Mesendoderm (in vitro differentiated cells): ENCODE measurements around the gene GRAMD1A.

ENCODE experiments used
- DNase-seq: peaks from one replicate; pipeline ENCODE4 v3.0.0; 2013
- H2AK5ac ChIP-seq: 2 replicates; pipeline ENCODE4 v1.6.1; 2013; ENCODE audit warnings: low read length, inconsistent platforms
- H2BK120ac ChIP-seq: 2 replicates; pipeline ENCODE4 v1.6.1; 2013; ENCODE audit warnings: low read depth, mild to moderate bottlenecking, low read length, moderate library complexity, mixed read lengths
- H2BK15ac ChIP-seq: replicated peaks from 2 replicates; pipeline ENCODE4 v1.6.1; 2013; ENCODE audit warnings: low read depth, mild to moderate bottlenecking, moderate library complexity
- H2BK5ac ChIP-seq: 2 replicates; pipeline ENCODE4 v1.6.1; 2013; ENCODE audit warnings: low read length, inconsistent platforms
- H3K18ac ChIP-seq: 2 replicates; pipeline ENCODE4 v1.6.1; 2013; ENCODE audit warnings: mild to moderate bottlenecking, low read length, mixed read lengths
- H3K23ac ChIP-seq: one replicate; pipeline ENCODE4 v1.6.1; 2013; ENCODE audit warnings: low read length
- H3K27ac ChIP-seq: 2 replicates; pipeline ENCODE4 v1.5.1; 2013; ENCODE audit warnings: low read depth, mild to moderate bottlenecking, inconsistent platforms, low read length, moderate library complexity
- H3K27me3 ChIP-seq: 2 replicates; pipeline ENCODE4 v1.6.1; 2013; ENCODE audit warnings: low read length, control low read depth, mild to moderate bottlenecking, inconsistent platforms; ENCODE audit not compliant: insufficient read depth, poor library complexity
- H3K36me3 ChIP-seq: 2 replicates; pipeline ENCODE4 v1.6.1; 2013; ENCODE audit warnings: low read length, inconsistent platforms; ENCODE audit not compliant: control insufficient read depth, insufficient read depth
- H3K4ac ChIP-seq: one replicate; pipeline ENCODE4 v1.6.1; 2013; ENCODE audit warnings: low read depth, mild to moderate bottlenecking, low read length, moderate library complexity
- H3K4me1 ChIP-seq: 2 replicates; pipeline ENCODE4 v1.6.1; 2013; ENCODE audit warnings: low read depth, low read length, inconsistent platforms; ENCODE audit not compliant: control insufficient read depth
- H3K4me2 ChIP-seq: 2 replicates; pipeline ENCODE4 v1.6.1; 2013; ENCODE audit warnings: low read length
- H3K4me3 ChIP-seq: 2 replicates; pipeline ENCODE4 v1.5.1; 2013; ENCODE audit warnings: mild to moderate bottlenecking, low read length
- H3K56ac ChIP-seq: one replicate; pipeline ENCODE4 v1.6.1; 2013; ENCODE audit warnings: low read length
- H3K79me1 ChIP-seq: 2 replicates; pipeline ENCODE4 v1.6.1; 2013; ENCODE audit warnings: low read length, inconsistent platforms
- H3K79me2 ChIP-seq: 2 replicates; pipeline ENCODE4 v1.6.1; 2013; ENCODE audit warnings: mild to moderate bottlenecking, low read length; ENCODE audit not compliant: control insufficient read depth, insufficient read depth
- H3K9ac ChIP-seq: 2 replicates; pipeline ENCODE4 v1.6.1; 2013; ENCODE audit warnings: low read length, inconsistent platforms
- H4K5ac ChIP-seq: one replicate; pipeline ENCODE4 v1.6.1; 2013; ENCODE audit warnings: low read length
- H4K8ac ChIP-seq: one replicate; pipeline ENCODE4 v1.6.1; 2013; ENCODE audit warnings: low read depth, mild to moderate bottlenecking, control low read depth, low read length, moderate library complexity
- WGBS: extraction: QIAGEN DNeasy Blood & Tissue Kit; methylation state at CpG from one replicate; pipeline ENCODE4 v1.1.7; 2013; ENCODE audit warnings: low lambda C conversion rate, missing lambda C conversion rate; ENCODE audit not compliant: insufficient coverage; ENCODE audit errors: extremely low coverage; 5-methylcytosine and 5-hydroxymethylcytosine counted together

GRAMD1A gene

GRCh38 chr19:34984287-34984686 lies 15.8 kb upstream of the GRAMD1A start:
- Histone ChIP-seq H2BK5ac (no peak overlapping the region), H3K4me3 (no peak overlapping the region), H3K18ac (no peak overlapping the region), H3K9ac (no peak overlapping the region), H3K4me1 (peaks cover 2% of the 10 kb centered on the region), H3K56ac (no peak overlapping the region), H4K8ac (no peak overlapping the region), H2BK120ac (no peak overlapping the region), H3K36me3 (no peaks in the 10 kb centered on the region), H3K79me1 (no peaks in the 10 kb centered on the region), H4K5ac (no peak overlapping the region), H2BK15ac (no peak overlapping the region), H2AK5ac (no peak overlapping the region), H3K27ac (no peak overlapping the region), H3K4me2 (no peak overlapping the region), H3K27me3 (no peaks in the 10 kb centered on the region), H3K79me2 (no peaks in the 10 kb centered on the region), H3K4ac (no peak overlapping the region), H3K23ac (no peak overlapping the region)
- WGBS, result no CpG with 5 or more reads among the region's 3 CpGs
- DNase-seq, result no peak

GRCh38 chr19:34985249-34986022 lies 14.7 kb upstream of the GRAMD1A start:
- H3K4me3 ChIP-seq, result no peak overlapping the region
- no peak overlapping the region for H2BK120ac ChIP-seq
- no CpG with 5 or more reads among the region's 7 CpGs for WGBS
- H3K4me1 ChIP-seq, result peaks cover 2% of the 10 kb centered on the region
- no peak overlapping the region for H3K23ac ChIP-seq
- H2BK15ac ChIP-seq, result no peak overlapping the region
- no peak for DNase-seq
- H3K79me2 ChIP-seq, result no peaks in the 10 kb centered on the region
- H3K4me2 ChIP-seq, result no peak overlapping the region
- no peak overlapping the region for H2BK5ac ChIP-seq
- H3K18ac ChIP-seq, result no peak overlapping the region
- H3K79me1 ChIP-seq, result no peaks in the 10 kb centered on the region
- no peak overlapping the region for H3K27ac ChIP-seq
- H2AK5ac ChIP-seq, result no peak overlapping the region
- no peak overlapping the region for H3K9ac ChIP-seq
- H3K56ac ChIP-seq, result peak overlapping the region; percentile 22
- H3K4ac ChIP-seq, result no peak overlapping the region
- no peaks in the 10 kb centered on the region for H3K27me3 ChIP-seq
- no peak overlapping the region for H4K5ac ChIP-seq
- H4K8ac ChIP-seq, result no peak overlapping the region
- H3K36me3 ChIP-seq, result no peaks in the 10 kb centered on the region

DNA sequence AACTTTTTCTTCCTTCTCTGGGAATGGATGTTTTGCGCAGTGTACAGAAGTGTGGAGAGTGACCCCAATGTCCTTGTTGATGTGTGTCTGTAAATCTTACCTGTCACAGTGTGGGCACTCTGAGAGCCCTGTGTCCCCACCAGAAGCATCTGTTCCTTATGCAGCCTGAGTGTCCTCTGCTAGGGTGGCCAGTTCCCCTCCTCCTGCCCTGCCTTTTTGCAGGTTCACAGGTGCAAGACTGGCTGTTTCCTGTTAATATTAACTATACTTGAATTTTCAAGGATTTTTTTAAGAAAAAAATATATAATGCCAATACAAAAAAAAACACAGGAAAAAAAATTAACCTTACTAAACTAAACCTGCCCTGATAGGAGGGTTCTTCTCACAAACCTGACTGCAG lies 12.0 kb upstream of the GRAMD1A start:
- DNase-seq, result no peak
- H3K79me2 ChIP-seq, result no peaks in the 10 kb centered on the region
- no peak overlapping the region for H2AK5ac ChIP-seq
- no peak overlapping the region for H4K5ac ChIP-seq
- H2BK15ac ChIP-seq, result no peak overlapping the region
- no peak overlapping the region for H3K56ac ChIP-seq
- no peaks in the 10 kb centered on the region for H3K36me3 ChIP-seq
- no CpG with 5 or more reads among the region's 1 CpG for WGBS
- no peak overlapping the region for H3K27ac ChIP-seq
- H3K27me3 ChIP-seq, result no peaks in the 10 kb centered on the region
- H2BK5ac ChIP-seq, result no peak overlapping the region
- H3K4me2 ChIP-seq, result no peak overlapping the region
- no peak overlapping the region for H2BK120ac ChIP-seq
- no peak overlapping the region for H3K23ac ChIP-seq
- no peak overlapping the region for H4K8ac ChIP-seq
- H3K9ac ChIP-seq, result no peak overlapping the region
- H3K79me1 ChIP-seq, result no peaks in the 10 kb centered on the region
- H3K4me1 ChIP-seq, result peaks cover 2% of the 10 kb centered on the region
- no peak overlapping the region for H3K4ac ChIP-seq
- H3K18ac ChIP-seq, result no peak overlapping the region
- H3K4me3 ChIP-seq, result no peak overlapping the region

DNA sequence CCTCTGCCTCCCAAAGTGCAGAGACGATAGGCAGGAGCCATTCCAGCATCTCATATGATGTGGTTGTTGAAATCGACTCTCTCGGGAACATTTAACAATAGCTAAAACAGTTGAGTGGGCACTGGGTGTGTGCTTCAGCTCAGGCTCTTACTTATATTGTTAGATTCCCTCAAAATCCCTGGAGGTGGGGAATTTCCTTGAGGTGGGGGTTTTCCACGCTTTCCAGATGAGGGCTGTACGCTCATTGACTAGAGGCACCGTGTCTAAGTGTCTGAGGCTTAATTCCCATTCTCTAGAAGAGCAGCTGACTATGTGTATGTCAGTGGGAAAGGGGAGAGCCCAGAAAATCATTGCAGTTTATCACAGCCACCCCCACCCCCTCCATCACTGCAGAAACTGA lies 10.8 kb upstream of the GRAMD1A start:
- Histone ChIP-seq H2AK5ac (no peak overlapping the region), H3K4me2 (no peak overlapping the region), H3K79me2 (no peaks in the 10 kb centered on the region), H3K4ac (no peak overlapping the region), H3K36me3 (no peaks in the 10 kb centered on the region), H2BK120ac (no peak overlapping the region), H3K18ac (no peak overlapping the region), H4K5ac (no peak overlapping the region), H3K4me1 (peaks cover 2% of the 10 kb centered on the region), H4K8ac (no peak overlapping the region), H3K27me3 (no peaks in the 10 kb centered on the region), H2BK5ac (no peak overlapping the region), H3K79me1 (no peaks in the 10 kb centered on the region), H3K27ac (no peak overlapping the region), H3K4me3 (no peak overlapping the region), H3K56ac (no peak overlapping the region), H3K9ac (no peak overlapping the region), H3K23ac (no peak overlapping the region), H2BK15ac (no peak overlapping the region)
- DNase-seq, result no peak
- no CpG with 5 or more reads among the region's 6 CpGs for WGBS

DNA sequence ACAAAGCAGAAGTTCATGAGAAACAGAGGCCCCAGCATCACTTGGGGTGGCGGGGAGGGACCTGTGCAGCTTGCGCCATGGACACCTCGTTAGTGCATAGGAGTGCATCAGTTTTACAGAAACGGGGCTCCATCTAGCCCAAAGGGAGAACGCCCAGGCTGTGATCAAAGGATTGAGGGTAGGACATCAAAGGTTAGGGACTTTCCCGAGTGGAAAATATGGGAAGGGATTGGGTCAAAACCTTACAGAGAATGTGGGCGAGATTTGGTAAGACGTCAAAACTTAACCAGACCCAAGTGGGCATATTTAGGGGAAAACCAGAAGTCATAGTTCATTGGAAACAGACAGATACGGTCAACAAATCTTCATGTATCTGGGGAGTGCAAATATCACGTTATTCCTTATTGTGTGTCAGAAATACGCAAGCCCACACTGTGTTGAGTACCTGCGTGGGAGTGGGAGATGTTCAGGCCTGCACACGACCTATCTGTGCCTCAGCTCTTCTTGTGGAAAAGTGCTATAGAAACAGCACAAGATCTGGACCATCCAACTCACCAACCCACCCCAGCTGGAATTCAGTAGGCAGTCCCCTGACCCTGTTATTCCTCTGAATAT lies 9.4 kb upstream of the GRAMD1A start:
- Histone ChIP-seq H3K79me1 (no peaks in the 10 kb centered on the region), H3K36me3 (no peaks in the 10 kb centered on the region), H4K8ac (no peak overlapping the region), H2BK5ac (no peak overlapping the region), H3K18ac (no peak overlapping the region), H2BK15ac (no peak overlapping the region), H3K4me1 (peaks cover under 1% of the 10 kb centered on the region), H3K56ac (no peak overlapping the region), H2BK120ac (no peak overlapping the region), H3K4ac (no peak overlapping the region), H4K5ac (no peak overlapping the region), H3K79me2 (no peaks in the 10 kb centered on the region), H3K4me3 (no peak overlapping the region), H2AK5ac (no peak overlapping the region), H3K9ac (no peak overlapping the region), H3K27me3 (no peaks in the 10 kb centered on the region), H3K4me2 (no peak overlapping the region), H3K23ac (no peak overlapping the region), H3K27ac (no peak overlapping the region)
- WGBS, result no CpG with 5 or more reads among the region's 13 CpGs
- no peak for DNase-seq
